Measurements from ENCODE around the gene SEC61B. TPM values are rescaled to one million over a fixed set of nuclear protein-coding genes. Genes with fewer than 3 reads are reported as not detected.

Gene SEC61B
- total and polyA plus RNA-seq, 2 experiments from 2014 or later = 133 to 602 TPM

GRCh38 chr9:99274016-99274415 is 51.9 kb downstream of the SEC61B start:
- no peak overlapping the region for H3K4me3 Mint-ChIP-seq
- no peaks in the 10 kb centered on the region for H3K36me3 Mint-ChIP-seq (ENCODE audit: low read depth)
- H3K4me1 ChIP-seq (ENCODE audit: insufficient read depth) = no peaks in the 10 kb centered on the region
- ATAC-seq = no peak
- no peaks in the 10 kb centered on the region for H3K9me3 Mint-ChIP-seq
- H2AFZ ChIP-seq = no peak overlapping the region
- no peak overlapping the region for H3K4me3 ChIP-seq
- TF ChIP-seq POLR2AphosphoS5 (IDR thresholded peaks at IDR 0.05; ENCODE audit: low read depth) (no peak), EZH2 (IDR thresholded peaks at IDR 0.05; ENCODE audit: low read depth, unreplicated experiment) (no peak), REST (IDR thresholded peaks at IDR 0.05; ENCODE audit: unreplicated experiment) (no peak), CREB1 (CRISPR knock-in tag; IDR thresholded peaks at IDR 0.05; ENCODE audit: low read depth) (no peak)
- no peaks in the 10 kb centered on the region for H3K36me3 ChIP-seq (ENCODE audit: insufficient read depth)
- no peaks in the 10 kb centered on the region for H3F3A ChIP-seq (replicated peaks; ENCODE audit: low read depth)
- 0 out of 2 replicates have a peak, but pooled peaks cover 3% of the 10 kb centered on the region for H3K9me2 ChIP-seq (ENCODE audit: insufficient read depth)
- no peaks in the 10 kb centered on the region for H4K20me1 ChIP-seq (replicated peaks; ENCODE audit: insufficient read depth)
- H3K27ac Mint-ChIP-seq = no peak overlapping the region
- H3K4me1 Mint-ChIP-seq = no peaks in the 10 kb centered on the region; the same call in 2 of the 3 replicates
- no peaks in the 10 kb centered on the region for H3K27me3 ChIP-seq (ENCODE audit: insufficient read depth)
- no peaks in the 10 kb centered on the region for H3K27me3 Mint-ChIP-seq (ENCODE audit: insufficient read depth, low read depth, poor library complexity)
- H3K27ac ChIP-seq (ENCODE audit: low read depth) = no peak overlapping the region
- no peak for DNase-seq (ENCODE audit: low spot score)
- no peak overlapping the region for H3K4me2 ChIP-seq
- H3K79me2 ChIP-seq (replicated peaks; ENCODE audit: insufficient read depth) = no peaks in the 10 kb centered on the region

- no peaks in the 10 kb centered on the region for H3K27me3 ChIP-seq (ENCODE audit: insufficient read depth)
- DNase-seq (ENCODE audit: low spot score) (no peak), ATAC-seq (no peak)
- Mint-ChIP-seq H3K36me3 (ENCODE audit: low read depth) (no peaks in the 10 kb centered on the region), H3K27ac (no peak overlapping the region), H3K4me3 (no peak overlapping the region), H3K27me3 (ENCODE audit: insufficient read depth, low read depth, poor library complexity) (no peaks in the 10 kb centered on the region), H3K9me3 (no peaks in the 10 kb centered on the region), H3K4me1 (no peaks in the 10 kb centered on the region; the same call in 2 of the 3 replicates)
- H3F3A ChIP-seq (replicated peaks; ENCODE audit: low read depth) = no peaks in the 10 kb centered on the region
- H3K9me2 ChIP-seq (ENCODE audit: insufficient read depth) = 0 out of 2 replicates have a peak, but pooled peaks cover 3% of the 10 kb centered on the region
- no peak overlapping the region for H3K4me3 ChIP-seq
- no peaks in the 10 kb centered on the region for H3K4me1 ChIP-seq (ENCODE audit: insufficient read depth)
- no peak overlapping the region for H2AFZ ChIP-seq
- no peak overlapping the region for H3K4me2 ChIP-seq
- H4K20me1 ChIP-seq (replicated peaks; ENCODE audit: insufficient read depth) = no peaks in the 10 kb centered on the region
- no peaks in the 10 kb centered on the region for H3K79me2 ChIP-seq (replicated peaks; ENCODE audit: insufficient read depth)
- H3K27ac ChIP-seq (ENCODE audit: low read depth) = no peak overlapping the region
- H3K36me3 ChIP-seq (ENCODE audit: insufficient read depth) = no peaks in the 10 kb centered on the region
- TF ChIP-seq JUNB (IDR thresholded peaks at IDR 0.05; ENCODE audit: unreplicated experiment) (no peak), ZNF331 (CRISPR knock-in tag; IDR thresholded peaks at IDR 0.05; ENCODE audit: low read depth) (no peak), ETS1 (IDR thresholded peaks at IDR 0.05) (no peak), CREB1 (CRISPR knock-in tag; IDR thresholded peaks at IDR 0.05; ENCODE audit: low read depth) (no peak), STAT1 (IDR thresholded peaks at IDR 0.05; ENCODE audit: unreplicated experiment) (no peak), NANOG (IDR thresholded peaks at IDR 0.05; ENCODE audit: borderline replicate concordance) (no peak), CTCF (conservative IDR thresholded peaks at IDR 0.05; ENCODE audit: low read depth in 2 of 2) (no peak), REST (IDR thresholded peaks at IDR 0.05; ENCODE audit: unreplicated experiment) (no peak)
Observed at GRCh38 chr9:99274495-99274894, 52.4 kb downstream of the SEC61B start.
